Esophagus squamous epithelium (tissue), 4 donors: ENCODE data around the gene TAS1R1.

ENCODE experiments used
- POLR2A ChIP-seq, 4 donors: fragments of 450-650 bp; IDR thresholded peaks; one replicate each; pipeline ENCODE4 v1.6.1; 2017; ENCODE audit warnings: antibody characterized with exemption in 4 of 4, mild to moderate bottlenecking in 4 of 4, moderate library complexity in 3 of 4
- TF ChIP-seq, protein P1 (sequence below), 6 experiments: fragments of 450-650 bp in 4 of 6; fragments of 200-600 bp in 2 of 6; sonication (generic) in 2 of 6; IDR thresholded peaks; one replicate each; pipeline ENCODE4 v1.5.1; 2016 to 2019; ENCODE audit warnings: antibody characterized with exemption in 6 of 6, mild to moderate bottlenecking in 4 of 6, moderate library complexity in 4 of 6

- TF ChIP-seq, protein P1, sequence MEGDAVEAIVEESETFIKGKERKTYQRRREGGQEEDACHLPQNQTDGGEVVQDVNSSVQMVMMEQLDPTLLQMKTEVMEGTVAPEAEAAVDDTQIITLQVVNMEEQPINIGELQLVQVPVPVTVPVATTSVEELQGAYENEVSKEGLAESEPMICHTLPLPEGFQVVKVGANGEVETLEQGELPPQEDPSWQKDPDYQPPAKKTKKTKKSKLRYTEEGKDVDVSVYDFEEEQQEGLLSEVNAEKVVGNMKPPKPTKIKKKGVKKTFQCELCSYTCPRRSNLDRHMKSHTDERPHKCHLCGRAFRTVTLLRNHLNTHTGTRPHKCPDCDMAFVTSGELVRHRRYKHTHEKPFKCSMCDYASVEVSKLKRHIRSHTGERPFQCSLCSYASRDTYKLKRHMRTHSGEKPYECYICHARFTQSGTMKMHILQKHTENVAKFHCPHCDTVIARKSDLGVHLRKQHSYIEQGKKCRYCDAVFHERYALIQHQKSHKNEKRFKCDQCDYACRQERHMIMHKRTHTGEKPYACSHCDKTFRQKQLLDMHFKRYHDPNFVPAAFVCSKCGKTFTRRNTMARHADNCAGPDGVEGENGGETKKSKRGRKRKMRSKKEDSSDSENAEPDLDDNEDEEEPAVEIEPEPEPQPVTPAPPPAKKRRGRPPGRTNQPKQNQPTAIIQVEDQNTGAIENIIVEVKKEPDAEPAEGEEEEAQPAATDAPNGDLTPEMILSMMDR (IDR thresholded peaks at IDR 0.05) = no peak
- no peak for TF ChIP-seq POLR2A (IDR thresholded peaks at IDR 0.05)
Measured at GRCh38 chr1:6580119-6580592, 25.0 kb downstream of the TAS1R1 start.
